Hematopoietic multipotent progenitor cell treated with erythropoietin and hydrocortisone succinate and interleukin-3 and kit ligand, for 8 days (in vitro differentiated cells): ENCODE data around the gene SYNRG.
"Not testable (repeated sequence)": the region's sequence is repeated elsewhere in the genome, so short reads cannot be mapped to it uniquely, and the experiment has no call there.

Source experiments
- DNase-seq: peaks from one replicate; pipeline ENCODE4 v3.0.0-alpha.2; 2015

SYNRG gene

GRCh38 chr17:37535906-37536305, 73.3 kb downstream of the SYNRG start:
- DNase-seq: no peak

GRCh38 chr17:37532756-37533155, 76.5 kb downstream of the SYNRG start:
- DNase-seq: no peak

GRCh38 chr17:37530420-37530819, 78.8 kb downstream of the SYNRG start:
- DNase-seq: no peak

GRCh38 chr17:37527249-37527851, 81.9 kb downstream of the SYNRG start:
- peak; percentile 67 for DNase-seq

GRCh38 chr17:37523715-37524219, 85.5 kb downstream of the SYNRG start:
- DNase-seq: no peak

- no peak for DNase-seq
Observed at GRCh38 chr17:37521821-37522220, 87.4 kb downstream of the SYNRG start.

- DNase-seq: peak; percentile 9
Observed at GRCh38 chr17:37520174-37520573, 89.0 kb downstream of the SYNRG start.

GRCh38 chr17:37519251-37519985, 89.8 kb downstream of the SYNRG start:
- DNase-seq: peak; percentile 79

- peak; percentile 69 for DNase-seq
Observed at GRCh38 chr17:37518826-37519225, 90.4 kb downstream of the SYNRG start.

- DNase-seq: no peak
Observed at GRCh38 chr17:37517881-37518280, 91.3 kb downstream of the SYNRG start.

- DNase-seq: no peak
Observed at GRCh38 chr17:37516127-37516571, 93.1 kb downstream of the SYNRG start.

- DNase-seq: no peak
Observed at GRCh38 chr17:37513711-37514110, 95.5 kb downstream of the SYNRG start.

GRCh38 chr17:37512442-37513068, 96.7 kb downstream of the SYNRG start:
- DNase-seq: no peak

GRCh38 chr17:37511642-37512041, 97.6 kb downstream of the SYNRG start:
- not testable (repeated sequence) for DNase-seq

GRCh38 chr17:37510056-37510455, 99.2 kb downstream of the SYNRG start:
- no peak for DNase-seq

GRCh38 chr17:37507111-37507510, 102.1 kb downstream of the SYNRG start:
- no peak for DNase-seq

- DNase-seq: peak; percentile 53
Observed at GRCh38 chr17:37506678-37507077, 102.5 kb downstream of the SYNRG start.

GRCh38 chr17:37505333-37505732, 103.9 kb downstream of the SYNRG start:
- no peak for DNase-seq

- DNase-seq: no peak
Observed at GRCh38 chr17:37503148-37503547, 106.1 kb downstream of the SYNRG start.

- no peak for DNase-seq
Observed at GRCh38 chr17:37502009-37502936, 106.9 kb downstream of the SYNRG start.

- no peak for DNase-seq
Observed at GRCh38 chr17:37500378-37500777, 108.8 kb downstream of the SYNRG start.

- no peak for DNase-seq
Observed at GRCh38 chr17:37494971-37495370, 114.2 kb downstream of the SYNRG start.

GRCh38 chr17:37494401-37494831, 114.8 kb downstream of the SYNRG start:
- no peak for DNase-seq
